Tracheal epithelial cell (primary cell): Measurements from ENCODE around the gene MFAP5. TPM values are rescaled to one million over a fixed set of nuclear protein-coding genes. Genes with fewer than 3 reads are reported as not detected.

ENCODE experiments used
- total RNA-seq: library from RNA; depleted of rRNA; stranded (reverse); fragments of >200 nt; gene quantifications from 2 replicates; pipeline ENCODE4 v1.2.1, GENCODE V29; 2014

MFAP5 gene, protein sequence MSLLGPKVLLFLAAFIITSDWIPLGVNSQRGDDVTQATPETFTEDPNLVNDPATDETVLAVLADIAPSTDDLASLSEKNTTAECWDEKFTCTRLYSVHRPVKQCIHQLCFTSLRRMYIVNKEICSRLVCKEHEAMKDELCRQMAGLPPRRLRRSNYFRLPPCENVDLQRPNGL
- 0.72 and 11.5 TPM in 2 replicates for total RNA-seq

DNA sequence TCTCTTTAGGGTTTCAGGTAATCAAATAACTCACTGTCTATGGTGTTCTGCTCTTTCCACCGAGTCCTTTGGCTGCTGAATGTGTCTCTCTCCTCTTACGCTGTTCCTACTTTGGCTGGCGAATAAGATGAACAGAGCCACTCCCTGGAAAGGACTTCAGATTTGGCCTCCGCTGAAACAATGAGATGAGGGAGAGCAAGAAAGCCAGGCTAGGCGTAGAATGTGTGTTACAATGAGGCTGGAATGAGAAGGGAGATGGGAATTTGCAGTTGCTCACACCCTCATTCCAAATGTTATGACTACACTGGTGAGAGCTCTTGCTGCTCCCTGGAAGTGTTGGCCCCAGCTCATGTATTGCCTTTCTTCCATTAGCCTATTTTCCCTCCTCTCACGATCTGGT lies at the start of gene MFAP5:
Gene MFAP5, minus strand, starts transcription at position 234 of the 400 bp plus-strand sequence. CDS start 722 bp downstream, outside the sequence.

DNA sequence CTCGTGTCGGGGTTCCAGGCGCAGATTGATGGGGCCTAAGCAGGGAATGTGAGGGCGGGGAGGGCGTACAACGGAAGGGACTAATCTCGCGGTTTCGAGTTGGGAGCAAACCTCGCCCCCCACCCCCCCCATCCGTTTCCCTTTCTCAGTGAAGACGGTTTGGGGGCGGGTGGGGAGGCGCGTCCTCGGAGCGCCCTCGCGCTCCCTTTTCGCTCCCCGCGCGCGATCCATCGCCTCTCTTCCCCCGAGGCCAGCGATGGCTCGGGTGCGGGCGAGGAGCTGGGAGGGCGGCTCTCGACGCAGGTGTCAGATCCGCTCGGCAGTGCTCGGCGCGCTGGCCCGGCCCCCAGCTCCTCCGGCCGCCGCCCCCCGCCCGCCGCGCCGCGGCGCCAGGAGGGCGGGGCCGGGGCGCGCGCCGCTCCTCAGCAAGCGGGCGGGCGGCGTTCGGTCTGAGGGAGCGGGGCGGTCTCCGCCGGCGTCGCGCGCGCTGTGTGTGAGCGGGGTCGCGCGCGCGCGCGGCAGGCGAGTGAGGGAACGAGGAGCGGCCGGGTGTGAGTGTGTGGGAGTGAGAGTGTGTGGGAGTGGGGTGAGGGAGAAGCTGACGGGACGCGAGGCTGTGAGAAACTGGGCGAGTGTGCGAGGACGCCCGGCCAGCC lies 35.0 kb upstream of the MFAP5 start, which contains the start of gene RIMKLB:
Gene RIMKLB, plus strand, starts transcription at position 516 of the 656 bp plus-strand sequence. CDS start 15,876 bp downstream, outside the sequence.

DNA sequence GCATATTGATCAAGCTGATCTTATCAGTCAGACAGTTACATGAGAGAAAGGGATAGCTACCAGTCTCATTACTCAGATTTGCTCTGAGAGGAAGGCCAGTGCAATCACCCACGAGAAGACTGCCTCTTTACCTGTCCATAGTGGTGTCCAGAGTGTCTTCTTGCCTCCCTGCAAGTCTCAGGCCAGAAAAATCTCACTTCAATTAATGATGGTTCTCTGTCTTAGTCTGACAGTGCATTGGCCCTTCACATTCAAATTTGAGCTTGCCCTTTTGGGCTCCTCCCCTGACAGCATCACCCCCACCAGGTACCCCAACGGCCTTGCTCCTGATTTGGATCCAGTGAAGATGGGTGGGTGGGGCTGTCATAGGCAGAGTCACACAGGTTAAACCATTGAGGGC lies 50.0 kb downstream of the MFAP5 start, which contains the start of gene AICDA:
Gene AICDA, minus strand, starts transcription at position 231 of the 400 bp plus-strand sequence. Its CDS starts 92 bp downstream, at position 139.

Other genes with a start within 250 kb of the MFAP5 start
- not detected in 2 replicates for gene CLEC6A, start 206.9 kb downstream of the MFAP5 start, total RNA-seq
- gene CLEC4D, start 149.3 kb downstream of the MFAP5 start, total RNA-seq, result under 0.01 TPM in 1 of 2 replicates, not detected in the other
- gene CLEC4E, start 121.9 kb downstream of the MFAP5 start, total RNA-seq, result 17.4 TPM in 1 of 2 replicates, not detected in the other
- gene AICDA, start 50.0 kb downstream of the MFAP5 start, total RNA-seq, result 0.48 TPM in 1 of 2 replicates, not detected in the other
- 16.4 and 45.8 TPM in 2 replicates for gene RIMKLB, start 35.2 kb upstream of the MFAP5 start, total RNA-seq
- gene A2ML1, start 159.8 kb upstream of the MFAP5 start, total RNA-seq, result 45.1 and 95.9 TPM in 2 replicates